Muscle layer of colon (tissue), 2 donors: ENCODE results near the gene C4orf33.
"Not testable (repeated sequence)": the region's sequence is repeated elsewhere in the genome, so short reads cannot be mapped to it uniquely, and the experiment has no call there.

Experiments
- H3K27ac ChIP-seq: one replicate; pipeline ENCODE4 v1.7.0; 2013; ENCODE audit warnings: low read depth, mild to moderate bottlenecking, low read length, moderate library complexity
- H3K27me3 ChIP-seq, 2 donors: one replicate each; pipeline ENCODE4 v1.7.0; 2013; ENCODE audit warnings: low read length in 2 of 2, mild to moderate bottlenecking in 2 of 2; ENCODE audit not compliant: insufficient read depth in 2 of 2, control insufficient read depth in 1 of 2
- H3K36me3 ChIP-seq: one replicate; pipeline ENCODE4 v1.7.0; 2013; ENCODE audit warnings: mild to moderate bottlenecking, low read length; ENCODE audit not compliant: insufficient read depth
- H3K4me1 ChIP-seq: one replicate; pipeline ENCODE4 v1.7.0; 2013; ENCODE audit warnings: mild to moderate bottlenecking, low read length; ENCODE audit not compliant: insufficient read depth
- H3K4me3 ChIP-seq, 2 donors: one replicate each; pipeline ENCODE4 v1.7.0; 2013; ENCODE audit warnings: low read length in 2 of 2, low read depth in 1 of 2, mild to moderate bottlenecking in 1 of 2, moderate library complexity in 1 of 2
- H3K9ac ChIP-seq: one replicate; pipeline ENCODE4 v1.7.0; 2013; ENCODE audit warnings: low read length
- H3K9me3 ChIP-seq: one replicate; pipeline ENCODE4 v1.7.0; 2013; ENCODE audit warnings: mild to moderate bottlenecking, low read length
- donor health status: abdominal sarcoma.
- donor health status: Adenocarcinoma of cecum.

The C4orf33 gene

DNA sequence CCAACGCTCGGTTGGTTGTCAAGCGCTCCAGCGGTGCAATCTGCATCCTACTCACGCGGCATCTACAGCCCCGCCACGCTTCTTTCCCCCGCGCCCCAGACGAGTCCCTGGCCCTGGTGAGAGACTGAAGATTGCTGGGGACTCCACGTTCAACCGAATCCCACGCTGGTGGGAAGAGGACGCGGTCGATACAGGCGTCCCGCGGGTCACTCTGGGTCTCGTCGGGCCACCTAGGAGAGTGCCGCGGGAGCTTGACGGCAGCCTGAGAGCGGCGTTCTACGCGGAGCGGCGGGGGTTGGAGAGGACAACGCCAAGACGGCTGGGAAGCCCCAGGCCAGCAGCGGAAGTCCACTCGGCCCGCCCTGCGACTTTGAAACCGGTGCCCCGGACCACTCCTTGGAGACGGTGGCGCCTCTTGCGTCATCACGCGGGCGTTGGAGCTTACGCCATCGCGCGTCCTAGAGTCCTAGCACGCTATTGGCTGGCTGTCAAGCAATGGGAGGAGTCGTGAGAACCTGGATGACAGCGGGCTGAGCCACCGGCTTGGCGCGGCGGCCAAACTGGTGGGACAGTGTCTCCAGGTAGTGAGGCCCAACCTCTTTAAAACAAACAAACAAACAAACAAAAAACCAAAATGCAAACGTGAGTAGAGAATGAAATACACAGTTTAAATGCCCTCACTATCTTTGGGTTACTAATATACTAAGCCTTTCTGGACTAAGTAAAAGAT, 2.6 kb upstream of the C4orf33 start, which contains the start of gene SCLT1:
SCLT1 (minus strand) TSS at position 349 of the 730 bp plus-strand sequence. CDS start 436 bp downstream, outside the sequence.
- peak within 1 kb of the TSS; percentile 52 for H3K9ac ChIP-seq
- peaks cover 6% of the 10 kb centered on the region for H3K4me1 ChIP-seq
- peak within 1 kb of the TSS; percentile 73 to 85 for H3K4me3 ChIP-seq
- H3K36me3 ChIP-seq = no peaks in the 10 kb centered on the region
- no peaks in the 10 kb centered on the region for H3K9me3 ChIP-seq
- H3K27ac ChIP-seq = peak within 1 kb of the TSS; percentile 98
- no peaks in the 10 kb centered on the region for H3K27me3 ChIP-seq

DNA sequence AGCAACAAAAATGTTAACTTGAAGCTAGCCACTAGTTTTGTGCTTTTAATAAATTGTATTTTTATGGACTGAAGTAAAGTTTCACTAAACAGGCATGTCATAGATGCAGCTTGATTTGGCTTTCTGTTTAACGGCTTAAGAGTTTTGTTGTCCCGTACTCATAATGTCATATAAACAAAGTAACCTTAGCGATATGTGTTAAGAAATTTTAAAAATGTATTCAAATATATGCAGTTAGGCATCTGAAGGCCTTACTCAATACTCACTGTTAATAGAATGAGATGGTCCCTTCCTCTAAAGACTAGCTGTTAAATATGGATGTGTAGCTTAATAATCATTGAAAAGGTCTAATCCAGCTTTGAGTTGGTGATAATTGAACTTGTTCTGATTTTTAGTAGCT, 1.6 kb upstream of the C4orf33 start:
- H3K27ac ChIP-seq = peak overlapping the region; percentile 98

GRCh38 chr4:129098531-129099001, 2.6 kb downstream of the C4orf33 start:
- Histone ChIP-seq H3K27ac (no peak overlapping the region), H3K27me3 (no peaks in the 10 kb centered on the region), H3K36me3 (peaks cover 2% of the 10 kb centered on the region), H3K4me3 (no peak overlapping the region), H3K9me3 (no peaks in the 10 kb centered on the region), H3K4me1 (peaks cover 6% of the 10 kb centered on the region), H3K9ac (no peak overlapping the region)

More for the DNA sequence above, 1.6 kb upstream of the C4orf33 start:
- H3K9ac ChIP-seq = peak overlapping the region; percentile 52
- peak overlapping the region in 1 of 2 donors; percentile 85 for H3K4me3 ChIP-seq
- no peaks in the 10 kb centered on the region for H3K27me3 ChIP-seq
- peaks cover 6% of the 10 kb centered on the region for H3K4me1 ChIP-seq
- no peaks in the 10 kb centered on the region for H3K36me3 ChIP-seq
- H3K9me3 ChIP-seq = no peaks in the 10 kb centered on the region

GRCh38 chr4:129109965-129110824, 14.2 kb downstream of the C4orf33 start:
- Histone ChIP-seq H3K9ac (no peak overlapping the region), H3K36me3 (no peaks in the 10 kb centered on the region), H3K4me3 (no peak overlapping the region), H3K4me1 (no peaks in the 10 kb centered on the region), H3K27me3 (no peaks in the 10 kb centered on the region), H3K9me3 (no peaks in the 10 kb centered on the region), H3K27ac (no peak overlapping the region)

DNA sequence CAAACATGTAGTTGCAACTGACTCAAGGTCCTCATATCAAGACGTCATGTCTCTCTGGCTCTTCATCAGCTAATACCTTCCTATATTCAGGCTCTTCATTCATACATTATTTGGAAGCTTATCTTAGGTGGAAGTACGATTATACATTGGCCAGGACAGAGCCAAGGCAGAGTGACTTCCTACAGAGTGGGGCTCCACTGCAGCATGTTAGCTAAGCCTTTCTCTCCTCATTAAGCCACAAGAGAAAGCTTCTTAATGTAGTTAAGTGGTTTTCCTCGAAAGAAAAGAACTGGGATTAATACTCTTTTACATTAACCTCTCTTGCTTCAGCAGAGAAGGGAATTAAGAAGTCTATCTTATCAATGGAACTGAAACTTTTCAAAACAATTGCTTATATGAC, 15.0 kb downstream of the C4orf33 start:
- Histone ChIP-seq H3K36me3 (no peaks in the 10 kb centered on the region), H3K4me1 (no peaks in the 10 kb centered on the region), H3K27ac (no peak overlapping the region), H3K9me3 (no peaks in the 10 kb centered on the region), H3K9ac (no peak overlapping the region), H3K27me3 (no peaks in the 10 kb centered on the region), H3K4me3 (no peak overlapping the region)

DNA sequence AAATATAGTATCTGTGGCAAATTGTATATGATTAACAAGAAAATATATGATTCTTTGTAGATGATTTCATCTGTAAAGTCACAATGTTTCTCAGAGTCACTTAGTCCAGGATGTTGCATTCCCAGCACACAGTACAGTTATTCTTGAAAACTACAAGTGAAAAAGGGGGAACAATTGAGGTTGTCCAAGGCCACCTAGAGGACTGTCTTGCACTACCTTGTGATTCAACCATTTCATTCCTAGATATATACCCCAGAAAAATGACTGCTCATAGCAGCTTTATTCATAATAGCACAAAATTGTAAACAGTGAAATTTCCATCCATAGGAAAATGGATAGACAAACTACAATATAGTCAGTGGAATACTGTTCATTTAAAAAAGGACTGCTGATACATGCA, 16.0 kb downstream of the C4orf33 start:
- Histone ChIP-seq H3K4me3 (no peak overlapping the region), H3K36me3 (no peaks in the 10 kb centered on the region), H3K9ac (no peak overlapping the region), H3K27me3 (no peaks in the 10 kb centered on the region), H3K9me3 (no peaks in the 10 kb centered on the region), H3K4me1 (no peaks in the 10 kb centered on the region), H3K27ac (no peak overlapping the region)

GRCh38 chr4:129113434-129113833, 17.5 kb downstream of the C4orf33 start:
- Histone ChIP-seq H3K27me3 (no peaks in the 10 kb centered on the region), H3K27ac (no peak overlapping the region), H3K9ac (no peak overlapping the region), H3K4me1 (no peaks in the 10 kb centered on the region), H3K9me3 (no peaks in the 10 kb centered on the region), H3K4me3 (no peak overlapping the region), H3K36me3 (no peaks in the 10 kb centered on the region)

- H3K9me3 ChIP-seq = no peaks in the 10 kb centered on the region
- no peaks in the 10 kb centered on the region for H3K27me3 ChIP-seq
- H3K27ac ChIP-seq = no peak overlapping the region
- H3K36me3 ChIP-seq = no peaks in the 10 kb centered on the region
- H3K9ac ChIP-seq = no peak overlapping the region
- H3K4me1 ChIP-seq = no peaks in the 10 kb centered on the region
- no peak overlapping the region for H3K4me3 ChIP-seq
Measured at GRCh38 chr4:129113919-129114318, 18.0 kb downstream of the C4orf33 start.

DNA sequence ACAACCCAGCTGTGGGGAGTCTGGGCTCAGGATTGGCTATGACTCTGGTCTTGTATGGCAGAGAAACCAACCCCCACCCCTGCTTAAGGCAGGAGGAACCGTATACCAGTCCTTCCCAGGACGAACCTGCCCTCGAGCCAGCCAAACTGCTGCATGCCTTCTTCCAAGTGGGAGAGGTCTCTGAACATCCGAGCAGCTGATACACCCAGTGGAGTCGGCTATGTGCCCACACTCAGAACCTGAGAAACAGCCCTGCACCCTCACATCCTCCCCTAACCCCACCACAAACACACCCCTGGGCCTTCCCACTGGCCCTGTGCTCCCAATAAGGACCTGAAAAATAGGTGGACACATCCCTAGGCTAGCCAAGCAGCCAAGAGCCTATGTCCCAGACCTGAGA, 21.8 kb downstream of the C4orf33 start:
- Histone ChIP-seq H3K4me1 (no peaks in the 10 kb centered on the region), H3K27me3 (no peaks in the 10 kb centered on the region), H3K9me3 (no peaks in the 10 kb centered on the region), H3K9ac (no peak overlapping the region), H3K36me3 (no peaks in the 10 kb centered on the region), H3K27ac (no peak overlapping the region), H3K4me3 (no peak overlapping the region)

GRCh38 chr4:129126614-129127013, 30.7 kb downstream of the C4orf33 start:
- not testable (repeated sequence) for H3K9ac ChIP-seq, H3K27ac ChIP-seq, H3K4me3 ChIP-seq, H3K9me3 ChIP-seq, H3K27me3 ChIP-seq, H3K36me3 ChIP-seq, H3K4me1 ChIP-seq

DNA sequence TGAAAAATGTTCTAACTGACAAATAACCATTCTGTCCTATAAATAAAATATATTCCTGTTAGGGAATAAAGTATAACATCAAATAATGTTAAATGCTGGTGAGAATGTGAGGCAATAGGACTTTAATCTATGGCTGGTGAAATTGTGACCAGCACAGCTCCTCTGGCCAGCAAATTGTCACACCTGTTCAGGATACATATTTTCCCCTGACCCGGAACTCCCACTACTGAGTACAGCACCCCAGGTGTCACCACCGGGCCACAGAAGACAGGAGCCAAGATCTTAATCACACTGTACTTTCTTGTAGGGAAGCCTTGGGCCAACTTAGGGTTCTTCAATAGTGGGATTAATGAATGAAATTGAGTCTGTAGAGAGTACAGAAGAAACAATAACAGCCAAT, 33.2 kb downstream of the C4orf33 start:
- Histone ChIP-seq H3K27ac (no peak overlapping the region), H3K27me3 (no peaks in the 10 kb centered on the region), H3K9me3 (no peaks in the 10 kb centered on the region), H3K4me1 (no peaks in the 10 kb centered on the region), H3K4me3 (no peak overlapping the region), H3K36me3 (no peaks in the 10 kb centered on the region), H3K9ac (no peak overlapping the region)
